GM18520 (cell line): Measurements from ENCODE around the gene SETD6.
"Not testable (repeated sequence)": the region's sequence is repeated elsewhere in the genome, so short reads cannot be mapped to it uniquely, and the experiment has no call there.

ENCODE experiments used
- ATAC-seq: cut with Tn5 transposase; IDR thresholded peaks from one replicate; pipeline ENCODE4 v1.9.1; 2021; ENCODE audit not compliant: unreplicated experiment

Gene SETD6

DNA sequence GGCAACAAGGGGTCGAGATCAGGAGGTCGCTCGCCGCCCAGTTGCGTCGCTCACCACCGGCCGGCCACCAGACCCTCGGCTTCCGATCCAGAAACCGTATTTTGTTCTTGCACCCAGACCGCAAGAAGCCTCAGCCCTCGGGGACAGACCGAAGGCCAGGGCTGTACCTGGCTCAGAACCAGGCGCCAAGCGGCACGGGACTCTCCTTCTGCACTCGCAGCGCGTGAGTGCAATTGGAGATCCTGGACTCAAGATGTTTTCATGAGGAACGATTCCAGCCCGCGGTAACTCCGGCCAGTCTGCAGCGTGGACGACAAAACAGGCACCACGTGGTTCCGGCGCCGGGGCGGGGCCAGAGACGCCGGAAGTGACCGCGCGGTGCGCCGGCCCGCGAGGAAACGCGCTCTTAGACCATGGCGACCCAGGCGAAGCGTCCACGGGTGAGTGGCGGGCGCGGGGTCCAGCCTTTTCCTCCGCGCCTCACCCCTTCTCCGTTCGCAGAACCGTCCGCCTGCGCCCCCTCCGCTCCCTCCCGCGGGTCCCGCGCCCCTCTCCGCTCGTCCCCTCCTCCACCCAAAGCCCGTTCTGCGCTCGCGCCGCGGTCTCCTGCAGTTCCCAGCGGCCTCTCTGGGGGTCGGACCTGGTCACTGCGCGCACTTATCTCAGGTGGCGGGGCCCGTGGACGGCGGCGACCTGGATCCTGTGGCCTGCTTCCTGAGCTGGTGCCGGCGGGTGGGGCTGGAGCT, at the start of gene SETD6:
SETD6 (plus strand) TSS at position 393 of the 746 bp plus-strand sequence; CDS start at position 414, 21 bp downstream.
- ATAC-seq = peak; percentile 50

DNA sequence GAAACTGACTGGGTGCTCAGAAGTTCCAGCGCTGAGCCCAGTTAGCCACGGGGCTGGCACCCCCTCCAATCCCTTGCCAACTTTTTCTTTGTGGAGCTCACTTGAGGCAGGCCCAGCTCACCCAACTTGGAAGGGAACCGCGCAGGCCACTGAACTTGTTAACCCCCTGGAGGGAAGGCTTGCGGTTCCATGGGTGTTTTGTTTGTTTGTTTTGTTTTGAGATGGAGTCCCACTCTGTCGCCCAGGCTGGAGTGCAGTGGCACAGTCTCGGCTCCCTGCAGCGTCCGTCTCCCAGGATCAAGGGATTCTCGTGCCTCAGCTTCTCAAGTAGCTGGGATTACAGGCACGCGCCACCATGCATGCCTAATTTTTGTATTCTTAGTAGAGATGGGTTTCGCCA, 49.5 kb upstream of the SETD6 start:
- no peak for ATAC-seq

- ATAC-seq = no peak
These were observed 48.9 kb upstream of the SETD6 start for GRCh38 chr16:58466396-58466795.

GRCh38 chr16:58467905-58468304, 47.4 kb upstream of the SETD6 start:
- ATAC-seq = no peak

DNA sequence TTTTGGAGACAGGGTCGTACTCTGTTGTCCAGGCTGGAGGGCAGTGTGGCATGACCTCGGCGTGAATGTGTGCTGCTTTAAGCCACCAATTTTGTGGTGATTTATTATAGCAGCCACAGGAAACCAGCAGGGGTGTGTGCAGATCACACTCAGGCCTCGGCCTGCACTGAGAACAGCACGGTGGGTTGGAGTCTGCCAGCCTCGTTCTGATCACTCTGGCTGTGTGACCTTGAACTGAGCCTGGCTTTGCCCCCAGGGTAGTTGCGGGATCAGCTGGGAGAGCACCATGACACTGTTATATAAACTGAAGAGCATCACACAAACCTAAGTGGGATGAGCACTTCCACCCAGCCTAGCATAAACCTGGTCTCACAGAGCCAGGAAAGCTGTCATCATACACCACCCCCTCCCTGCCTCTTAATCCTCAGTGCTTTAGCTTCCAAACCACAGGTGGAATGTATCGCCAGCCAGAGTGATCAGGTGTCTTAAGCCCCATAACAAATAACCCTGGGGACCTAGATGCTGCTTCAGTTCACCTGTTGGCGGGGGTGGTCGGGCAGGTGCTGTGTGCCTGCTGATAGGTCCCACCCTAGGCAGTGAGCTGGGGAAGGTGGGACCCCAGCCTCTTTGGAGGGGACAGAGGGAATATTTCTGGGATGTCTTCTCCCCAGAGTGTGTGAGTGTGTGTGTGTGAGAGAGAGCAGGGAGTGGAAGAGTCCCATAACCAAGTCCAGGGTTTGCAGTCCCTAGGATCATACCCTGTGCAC, 43.9 kb upstream of the SETD6 start:
- ATAC-seq = no peak

DNA sequence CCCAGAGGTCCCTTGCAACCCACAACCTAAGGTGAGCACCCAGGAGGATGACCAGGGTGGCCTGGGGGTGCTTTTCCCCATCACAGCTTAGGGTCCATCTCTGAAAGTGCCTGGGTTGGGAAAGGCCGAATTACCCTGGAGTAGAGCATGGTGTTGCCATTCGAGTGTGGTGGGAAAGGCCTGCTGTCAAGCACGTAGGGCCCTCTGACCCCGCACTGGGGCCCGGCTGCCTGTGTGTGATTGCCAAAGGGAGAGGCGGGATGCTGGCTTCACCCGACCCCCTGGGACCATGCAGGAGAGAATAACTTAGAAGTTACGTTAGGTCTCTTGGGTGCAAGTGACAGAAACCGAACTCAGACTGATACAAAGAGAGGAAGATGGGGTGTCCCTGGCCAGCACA, 43.1 kb upstream of the SETD6 start:
- ATAC-seq = no peak

DNA sequence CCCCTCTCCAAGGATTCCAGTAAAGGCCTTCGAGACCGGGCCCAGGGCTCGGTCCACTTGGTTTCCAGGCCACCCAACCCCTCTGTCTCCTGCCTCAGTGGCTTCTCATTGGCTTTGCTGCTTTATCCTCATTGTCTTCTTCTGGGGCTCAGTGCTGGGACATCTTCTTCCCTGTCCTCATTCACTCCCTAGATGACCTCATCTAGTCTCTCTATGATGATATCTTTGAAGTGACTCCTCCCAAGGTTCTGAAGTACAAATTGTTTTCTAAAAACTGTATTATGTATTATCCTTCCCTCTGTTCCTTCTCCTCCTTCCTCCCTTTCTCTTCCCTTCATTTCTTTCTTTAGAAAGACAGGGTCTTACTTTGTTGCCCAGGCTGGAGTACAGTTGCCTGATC, 42.5 kb upstream of the SETD6 start:
- no peak for ATAC-seq

GRCh38 chr16:58474296-58474695, 41.0 kb upstream of the SETD6 start:
- ATAC-seq = no peak

DNA sequence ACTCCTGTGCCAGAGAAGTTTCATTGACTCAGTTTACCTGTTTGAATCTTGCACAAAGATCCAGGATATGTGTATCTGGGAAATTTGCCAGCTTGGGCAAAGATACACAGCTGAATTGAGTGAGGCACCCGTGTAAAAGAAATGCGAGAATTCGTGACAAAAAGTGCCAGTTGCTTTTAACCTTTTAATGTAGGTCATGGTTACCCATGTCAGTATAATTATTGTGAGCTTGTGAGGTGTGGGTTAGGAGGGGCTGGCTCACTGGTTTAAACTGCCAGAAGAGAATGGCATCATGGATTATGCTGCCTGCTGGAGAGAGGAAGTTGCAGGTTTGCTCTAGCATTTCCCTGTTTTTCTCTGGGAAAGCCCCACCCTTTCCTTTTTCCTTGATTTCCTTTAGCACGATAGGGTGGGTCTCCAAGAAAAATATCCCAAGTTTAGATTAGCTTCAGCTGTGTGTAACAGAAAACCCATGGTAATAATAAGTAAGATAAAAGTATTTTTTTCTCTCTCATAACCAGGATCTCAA, 40.2 kb upstream of the SETD6 start:
- no peak for ATAC-seq

DNA sequence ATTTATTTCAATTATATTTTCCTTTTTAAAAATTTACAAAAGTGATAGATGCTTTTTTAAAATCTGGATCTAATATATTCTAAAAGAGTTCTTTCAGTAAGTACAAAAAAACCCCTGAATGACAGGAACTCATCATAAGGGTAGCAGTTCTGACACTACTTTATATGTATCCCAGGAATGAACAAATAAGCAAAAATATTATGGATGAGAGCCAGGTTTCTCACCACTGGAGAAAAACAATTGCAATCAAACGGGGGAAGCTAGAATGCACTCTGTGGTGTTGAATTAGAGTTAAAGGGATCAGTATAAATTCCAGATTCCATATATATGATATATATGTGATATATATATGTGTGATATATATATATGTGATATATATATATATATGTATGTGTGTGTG, 38.5 kb upstream of the SETD6 start:
- no peak for ATAC-seq

- ATAC-seq = no peak
These were observed 36.9 kb upstream of the SETD6 start for GRCh38 chr16:58478427-58478826.

- ATAC-seq = no peak
These were observed 34.0 kb upstream of the SETD6 start for GRCh38 chr16:58481226-58481869.

DNA sequence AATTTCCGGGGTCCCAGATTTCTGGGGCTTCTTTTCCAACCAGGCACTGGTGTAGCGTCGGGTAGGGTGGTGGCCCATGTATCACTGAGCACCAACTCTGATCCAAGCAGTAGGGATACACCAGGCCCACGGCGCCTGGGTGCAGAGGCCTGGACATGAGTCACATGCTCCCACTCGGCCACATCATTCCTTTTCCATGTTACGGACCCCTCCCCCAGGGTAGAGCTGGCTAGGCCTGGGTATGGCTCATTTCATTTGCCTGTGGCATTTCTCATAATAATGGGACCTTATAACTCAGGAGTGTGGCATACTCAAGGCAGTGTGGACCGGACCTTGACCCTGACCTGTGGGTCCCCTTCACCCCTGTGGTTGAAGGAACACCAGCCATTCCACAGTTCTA, 33.4 kb upstream of the SETD6 start:
- ATAC-seq = no peak

DNA sequence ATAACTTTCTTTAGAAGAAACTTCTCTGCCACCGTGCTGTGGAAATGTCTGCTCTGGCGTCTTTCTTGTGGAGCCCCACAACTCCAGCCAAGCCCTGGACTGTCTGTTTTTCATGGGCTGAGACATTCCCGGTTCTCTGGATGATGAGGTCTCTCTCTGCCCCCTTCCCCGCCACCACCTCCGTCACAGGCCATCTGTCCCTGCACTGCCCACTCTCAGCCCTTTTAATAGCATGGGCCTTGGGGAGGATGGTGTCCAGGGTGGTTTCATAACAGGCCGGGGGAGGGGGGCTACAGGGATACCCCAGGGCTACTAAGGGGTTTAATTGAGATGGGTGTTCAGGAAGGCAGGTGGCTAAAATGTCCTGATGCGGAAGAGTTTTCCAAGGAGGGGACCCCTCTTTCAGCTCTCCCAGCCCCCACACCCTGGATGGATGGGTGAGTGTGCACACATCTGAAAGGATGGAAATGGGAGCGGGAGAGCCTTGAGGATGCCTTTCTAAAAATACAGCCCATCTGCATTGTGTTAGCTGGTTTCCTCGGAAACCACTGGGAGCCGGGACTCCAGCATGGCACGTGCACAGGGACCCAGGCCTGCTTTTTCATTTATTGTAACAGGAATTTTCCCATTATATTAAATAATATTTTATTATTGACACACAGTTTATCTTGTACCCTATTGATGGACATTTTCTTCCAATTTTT, 30.0 kb upstream of the SETD6 start:
- ATAC-seq = no peak

DNA sequence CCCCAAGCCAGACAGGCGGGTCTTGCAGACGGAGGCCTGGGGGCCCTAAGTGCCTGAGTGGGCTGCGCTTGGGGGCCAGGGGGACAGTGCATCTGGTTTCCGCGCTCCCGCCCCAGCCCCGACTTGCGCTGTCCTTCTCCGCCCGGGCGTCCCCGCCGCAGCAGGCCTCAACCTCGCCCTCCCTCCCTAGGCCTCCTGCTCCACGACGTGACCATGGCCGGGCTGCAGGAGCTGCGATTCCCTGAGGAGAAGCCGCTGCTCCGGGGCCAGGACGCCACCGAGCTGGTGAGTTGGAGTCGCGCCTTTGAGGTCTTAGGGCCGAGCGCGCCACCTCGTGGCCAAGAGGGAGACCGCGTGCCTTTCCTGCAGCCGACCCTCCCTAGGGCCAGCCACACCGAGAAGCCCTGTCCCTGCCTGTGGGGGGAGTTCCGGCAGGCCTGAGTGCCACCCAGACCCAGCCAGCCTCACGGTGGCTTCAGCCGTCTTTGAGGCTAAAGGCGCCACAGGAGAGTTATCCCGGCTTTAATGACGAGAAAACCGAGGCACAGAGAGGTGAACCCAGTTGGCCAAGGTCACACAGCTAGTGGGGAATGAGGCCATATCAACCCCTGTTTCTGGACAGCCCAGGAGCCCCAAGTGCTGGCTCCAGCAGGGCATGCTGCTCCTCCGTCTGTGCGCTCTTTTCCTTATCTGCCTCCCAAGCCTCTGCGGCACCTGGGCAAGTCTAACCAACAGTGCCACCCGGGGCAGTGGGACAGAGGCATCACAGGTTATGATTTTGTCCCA, 27.6 kb upstream of the SETD6 start:
- ATAC-seq = no peak

GRCh38 chr16:58488531-58488930, 26.8 kb upstream of the SETD6 start:
- no peak for ATAC-seq

DNA sequence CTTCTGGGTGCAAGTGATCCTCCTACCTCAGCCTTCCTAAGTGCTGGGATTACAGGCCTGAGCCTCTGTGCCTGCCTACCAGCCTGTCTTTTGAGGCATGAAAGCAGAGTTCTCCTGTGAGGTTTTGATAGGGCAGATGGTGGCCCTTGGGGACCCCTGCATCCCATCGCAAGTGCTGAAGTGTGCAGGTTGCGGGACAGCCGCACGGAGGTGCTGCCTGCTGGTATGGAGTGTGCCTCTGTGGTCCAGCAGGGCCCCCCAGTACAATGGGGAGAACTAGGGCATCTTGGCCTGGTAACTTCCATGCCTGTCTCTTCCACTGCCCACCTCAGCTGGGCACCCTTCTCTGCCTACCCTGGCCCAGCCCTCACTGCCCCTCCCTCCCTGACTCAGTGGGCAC, 25.3 kb upstream of the SETD6 start:
- no peak for ATAC-seq

- not testable (repeated sequence) for ATAC-seq
These were observed 24.8 kb upstream of the SETD6 start for GRCh38 chr16:58490539-58490938.

DNA sequence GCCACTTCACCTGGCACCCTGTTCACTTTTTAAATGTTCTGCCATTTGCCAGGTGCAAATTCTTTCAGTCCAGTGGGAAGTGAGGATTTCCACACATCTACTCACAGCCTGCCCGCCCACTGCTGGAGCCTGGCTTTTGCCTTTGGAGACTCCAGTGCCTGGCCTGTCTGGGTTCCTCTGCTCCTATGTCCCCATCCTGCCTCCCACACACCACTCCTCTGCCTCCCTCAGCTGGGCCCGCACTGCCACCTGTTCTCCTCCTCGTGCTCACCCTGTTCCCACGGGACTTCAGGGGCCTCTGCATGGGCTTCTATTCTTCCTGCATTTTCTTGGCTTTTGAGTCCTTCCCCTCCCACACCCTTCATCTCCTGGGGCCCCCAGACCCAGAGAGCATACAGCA, 23.3 kb upstream of the SETD6 start:
- no peak for ATAC-seq

- ATAC-seq = no peak
These were observed 22.6 kb upstream of the SETD6 start for GRCh38 chr16:58492735-58493134.
